Measurements from ENCODE around the gene ADCY1.

The ADCY1 gene

DNA sequence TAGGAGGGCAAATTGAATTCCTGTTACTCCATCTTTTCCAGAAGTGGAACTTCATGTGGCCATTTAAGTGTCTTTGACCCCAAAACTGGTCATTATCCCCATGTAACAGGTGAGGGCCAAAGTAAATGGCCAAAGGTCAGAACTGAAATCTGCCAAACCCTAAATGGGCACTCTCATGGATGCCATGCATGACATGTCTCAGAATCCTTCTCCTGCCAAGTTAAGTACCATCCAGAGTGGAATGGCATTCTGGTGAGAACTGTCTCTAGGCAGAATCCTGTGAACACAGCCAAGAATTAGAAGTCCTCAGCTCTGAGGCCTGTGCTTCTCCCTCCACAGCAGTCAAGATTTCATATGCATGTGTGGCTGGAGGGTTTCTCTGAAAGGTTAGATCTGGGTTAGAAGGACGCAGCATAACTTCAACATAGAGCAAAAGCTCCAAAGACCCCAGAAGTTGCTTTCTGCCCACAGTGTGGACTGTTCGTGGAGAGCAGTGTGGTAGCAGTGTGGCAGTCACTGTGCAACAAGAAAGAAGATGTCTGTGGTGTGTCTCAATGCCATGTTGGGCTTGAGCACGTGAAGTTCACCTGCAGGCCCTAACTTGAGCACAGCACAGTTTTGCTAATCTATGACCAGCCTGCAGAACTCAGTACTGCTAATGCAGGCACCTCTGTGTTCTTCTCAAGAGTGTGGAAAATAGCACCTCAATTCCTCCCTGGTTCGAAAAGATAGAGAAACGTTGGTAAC lies 121.3 kb downstream of the ADCY1 start:
- no peak for DNase-seq (ENCODE audit: low spot score)

- no peak for DNase-seq (ENCODE audit: low spot score)
These were observed 122.3 kb downstream of the ADCY1 start for GRCh38 chr7:45696476-45696875.

DNA sequence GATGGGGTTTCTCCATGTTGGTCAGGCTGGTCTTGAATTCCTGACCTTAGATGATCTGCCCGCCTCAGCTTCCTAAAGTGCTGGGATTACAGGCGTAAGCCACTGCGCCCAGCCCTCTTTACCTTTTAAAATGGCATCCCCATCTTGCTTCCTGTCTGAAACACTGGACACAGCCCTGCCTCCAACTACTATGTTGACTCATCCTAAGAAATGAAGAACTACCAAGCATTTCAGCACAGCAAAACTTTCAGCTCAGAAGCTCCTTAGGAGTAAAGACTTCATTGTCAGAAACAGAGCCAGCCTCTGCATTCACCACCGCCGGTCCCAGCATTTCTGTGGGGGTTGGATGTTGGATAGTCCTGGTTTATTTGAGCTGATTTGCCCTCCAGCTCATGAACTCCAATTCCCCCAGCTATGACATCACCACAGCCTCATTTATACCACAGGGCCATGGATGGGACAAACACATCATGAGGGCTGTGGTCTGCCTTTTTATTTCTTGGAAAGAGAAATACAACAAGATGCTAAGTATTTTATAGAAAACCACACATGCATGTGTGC lies 123.5 kb downstream of the ADCY1 start:
- no peak for DNase-seq (ENCODE audit: low spot score)

DNA sequence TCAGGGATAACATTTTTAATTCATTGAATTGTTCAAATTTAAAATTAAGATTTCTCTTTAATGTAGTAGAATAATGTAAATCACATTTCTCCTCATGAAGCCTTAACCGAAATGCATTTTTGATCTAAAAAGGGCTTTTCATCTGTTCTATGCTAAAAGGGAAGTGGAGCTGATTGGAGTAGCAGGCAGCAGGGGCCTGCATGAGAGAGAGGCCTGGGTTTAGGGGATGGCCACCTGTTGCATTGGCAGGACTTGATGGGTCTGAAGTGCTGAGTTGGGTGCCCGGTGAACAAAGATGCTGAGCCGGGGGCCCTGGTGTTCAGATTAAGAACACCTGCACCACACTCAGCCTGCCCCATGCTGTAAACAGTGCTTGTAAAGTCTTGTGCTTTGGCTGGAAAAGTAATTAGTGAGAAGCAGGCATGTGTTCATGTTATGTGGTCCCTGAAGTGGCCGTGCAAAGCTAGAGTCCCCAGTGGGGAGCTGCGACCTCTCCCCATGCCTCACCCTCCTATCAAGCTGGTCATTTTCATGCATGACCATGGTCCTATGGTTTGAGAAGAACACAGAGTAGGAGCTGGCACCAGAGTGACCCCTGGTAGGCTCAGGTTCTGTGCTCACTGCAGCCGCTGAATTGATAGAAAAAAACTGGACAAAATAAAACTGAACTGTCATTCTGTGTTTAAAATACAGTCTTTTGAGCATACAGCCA lies 124.3 kb downstream of the ADCY1 start:
- no peak for DNase-seq (ENCODE audit: low spot score)

DNA sequence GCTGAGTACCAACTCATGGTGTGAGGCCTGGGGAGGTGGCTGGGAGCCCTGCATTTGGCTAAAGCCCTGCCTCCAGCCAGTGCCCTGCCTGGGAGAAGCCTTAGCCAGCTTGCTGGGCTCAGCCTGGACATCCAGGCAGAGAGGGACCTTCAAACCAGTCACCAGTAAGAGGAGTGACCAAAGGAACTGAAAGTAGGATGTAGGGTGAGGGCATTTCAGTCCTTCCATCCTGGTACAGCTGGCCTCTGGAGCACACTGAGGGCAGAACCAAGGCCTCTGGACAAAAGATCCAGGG lies 124.8 kb downstream of the ADCY1 start:
- no peak for DNase-seq (ENCODE audit: low spot score)

DNA sequence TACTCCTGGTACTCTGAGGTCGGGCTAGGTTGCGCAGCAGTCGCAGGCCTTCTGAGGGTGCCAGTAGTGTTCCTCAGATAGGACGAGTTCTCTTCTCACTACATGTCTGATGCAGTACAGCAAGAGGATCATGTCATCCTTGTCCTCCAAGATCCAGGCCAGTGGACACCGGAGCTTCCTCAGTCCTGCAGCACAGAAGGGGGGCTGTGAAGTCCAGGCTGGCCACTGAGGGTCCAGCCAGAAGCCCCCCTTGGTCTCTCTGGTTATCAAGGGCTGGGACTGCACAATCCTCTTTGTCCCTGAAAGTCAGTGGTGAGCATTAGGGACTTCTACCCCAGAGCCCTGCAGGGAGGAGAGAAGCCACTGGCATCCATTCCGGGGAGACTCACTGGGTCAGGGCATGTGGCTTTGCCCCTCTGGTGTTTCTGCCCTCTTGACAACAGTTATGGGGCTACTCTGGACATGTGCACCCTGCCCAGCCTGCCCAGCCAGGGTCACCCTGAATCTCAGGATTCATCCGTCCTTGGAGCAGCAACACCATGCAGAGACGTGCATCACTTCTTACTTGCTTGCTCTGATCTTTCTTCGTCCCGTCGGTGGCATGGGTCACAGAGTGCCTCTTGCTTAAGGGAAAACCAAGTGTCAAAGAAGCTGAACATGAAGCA lies 125.7 kb downstream of the ADCY1 start:
- DNase-seq (ENCODE audit: low spot score), result no peak

DNA sequence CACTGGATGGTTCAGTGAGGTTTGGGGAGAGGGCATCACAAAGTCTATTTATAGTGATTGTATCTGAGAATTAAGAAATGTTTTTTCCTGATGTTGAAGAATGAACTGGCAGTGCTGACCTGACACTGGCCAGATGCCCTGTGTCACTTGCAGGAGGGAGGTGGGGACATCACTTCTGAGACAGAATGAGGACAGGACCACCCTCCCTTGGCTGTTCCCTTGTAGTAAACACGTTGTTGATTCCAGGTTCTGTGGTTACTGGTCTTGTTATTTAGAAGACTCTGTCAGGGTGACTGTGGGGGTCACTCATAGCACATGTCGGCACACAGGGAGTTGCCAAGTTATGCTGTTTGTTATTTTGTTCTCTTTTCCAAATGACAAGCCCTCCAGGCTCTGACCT lies 126.4 kb downstream of the ADCY1 start:
- no peak for DNase-seq (ENCODE audit: low spot score)

GRCh38 chr7:45701701-45702510 lies 127.7 kb downstream of the ADCY1 start:
- DNase-seq (ENCODE audit: low spot score), result no peak

DNA sequence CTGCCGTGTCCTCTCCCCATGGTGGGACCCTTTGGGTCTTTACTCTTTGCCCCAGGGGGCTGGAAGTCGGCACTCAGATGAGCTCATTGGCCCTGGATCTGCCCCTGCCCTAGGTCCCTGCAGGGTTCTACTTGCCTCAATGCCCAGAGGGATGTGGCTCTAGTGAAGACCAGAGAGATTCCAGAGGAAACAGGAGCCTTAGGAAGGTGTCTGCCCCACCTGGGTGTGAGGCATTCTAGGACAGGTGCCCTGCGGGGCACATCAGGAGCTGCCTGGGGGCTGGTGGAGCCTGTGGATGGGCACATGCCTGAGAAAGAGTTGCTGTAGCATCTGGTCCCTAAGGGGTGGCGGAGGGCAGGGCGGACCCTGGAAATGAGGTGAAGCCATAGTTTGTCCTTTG lies 128.6 kb downstream of the ADCY1 start:
- DNase-seq (ENCODE audit: low spot score), result no peak

GRCh38 chr7:45703373-45703821 lies 129.2 kb downstream of the ADCY1 start:
- DNase-seq (ENCODE audit: low spot score), result no peak

DNA sequence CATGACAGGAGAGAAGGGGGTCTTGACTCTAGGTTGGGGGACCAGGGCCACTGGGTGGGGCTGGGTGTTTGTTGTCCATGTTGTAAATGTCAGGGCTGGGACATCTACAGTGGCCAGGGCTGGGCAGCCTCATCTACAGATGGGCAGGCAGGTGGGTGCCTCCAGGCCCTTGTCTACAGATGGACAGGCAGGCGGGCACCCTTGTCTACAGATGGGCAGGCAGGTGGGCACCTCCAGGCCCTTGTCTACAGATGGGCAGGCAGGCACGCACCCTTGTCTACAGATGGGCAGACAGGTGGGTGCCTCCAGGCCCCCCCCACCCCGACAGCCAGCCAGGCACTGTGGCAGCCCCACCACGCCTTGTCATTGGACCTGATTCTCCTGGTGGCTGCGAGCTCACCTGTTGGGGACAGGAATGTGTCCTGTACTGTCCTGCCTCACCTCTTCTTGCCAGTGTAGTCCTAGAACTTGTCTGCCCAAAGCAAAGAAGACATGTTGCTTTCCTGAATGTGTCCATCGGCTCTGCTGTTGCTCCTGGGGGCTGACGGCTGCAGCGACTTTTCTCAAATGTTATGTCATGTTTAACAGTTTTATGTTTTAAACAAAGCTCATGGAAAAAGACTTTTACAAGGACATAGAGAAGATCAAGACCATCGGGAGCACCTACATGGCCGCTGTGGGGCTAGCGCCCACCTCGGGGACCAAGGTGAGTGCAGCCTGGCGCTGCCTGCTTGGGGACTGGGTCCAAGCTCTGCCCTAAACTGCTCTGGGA lies 129.9 kb downstream of the ADCY1 start:
- no peak for DNase-seq (ENCODE audit: low spot score)

DNA sequence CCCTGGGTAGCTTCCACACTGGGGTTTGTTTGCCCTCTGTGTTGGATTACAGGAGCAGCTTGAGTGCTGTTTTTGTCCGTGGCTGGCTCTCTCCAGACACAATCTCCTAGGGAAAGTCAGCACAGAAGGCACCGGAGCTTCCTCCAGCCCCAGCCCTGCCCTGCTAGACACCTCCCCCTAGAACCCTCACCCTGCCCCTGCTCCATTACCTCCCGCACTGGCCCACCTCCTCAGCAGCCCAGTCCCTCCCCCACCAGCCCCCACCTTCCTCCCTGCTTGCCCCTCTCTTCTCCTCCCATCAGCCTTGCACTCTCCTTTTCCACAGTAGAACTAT lies 130.5 kb downstream of the ADCY1 start:
- DNase-seq (ENCODE audit: low spot score), result no peak

DNA sequence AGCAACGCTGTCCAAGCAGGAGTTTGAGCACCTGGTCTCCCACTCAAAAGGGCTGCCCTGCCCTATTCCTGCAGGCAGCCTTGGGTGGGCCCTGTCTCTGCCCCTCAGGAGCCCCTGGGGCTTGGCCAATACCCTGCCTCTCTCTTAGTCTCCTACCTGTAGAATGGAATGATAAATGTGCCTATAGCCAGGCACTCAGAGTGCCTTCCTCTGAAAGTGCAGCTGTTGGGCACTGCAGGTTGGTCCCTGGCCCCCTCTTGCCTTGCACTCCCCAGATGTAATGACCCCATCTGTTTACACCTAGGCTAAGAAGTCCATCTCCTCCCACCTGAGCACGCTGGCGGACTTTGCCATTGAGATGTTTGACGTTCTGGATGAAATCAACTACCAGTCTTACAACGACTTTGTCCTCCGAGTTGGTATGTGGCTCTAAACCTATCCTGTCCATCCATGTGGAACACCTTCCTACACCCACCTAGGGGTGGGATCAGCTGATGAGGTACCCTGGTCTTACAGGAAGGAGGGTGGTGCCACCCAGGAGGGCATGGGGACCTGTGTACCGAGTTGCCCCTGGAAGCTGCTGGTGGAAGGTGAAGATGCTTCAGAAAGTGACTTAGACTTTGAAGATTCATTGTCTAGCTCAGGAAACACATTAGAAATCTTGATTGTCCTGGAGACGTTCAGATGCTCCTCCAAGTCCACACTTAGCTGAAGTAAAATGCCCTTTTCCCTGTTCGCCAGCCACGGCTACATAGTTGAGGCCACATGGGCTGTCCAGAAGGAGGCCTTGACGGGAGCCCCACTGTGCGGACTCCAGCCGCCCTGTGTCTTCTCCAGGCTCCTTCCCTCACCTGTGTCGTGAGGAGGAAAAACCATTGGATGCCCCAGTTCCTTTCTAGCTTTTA lies 134.1 kb downstream of the ADCY1 start:
- DNase-seq (ENCODE audit: low spot score), result no peak

DNA sequence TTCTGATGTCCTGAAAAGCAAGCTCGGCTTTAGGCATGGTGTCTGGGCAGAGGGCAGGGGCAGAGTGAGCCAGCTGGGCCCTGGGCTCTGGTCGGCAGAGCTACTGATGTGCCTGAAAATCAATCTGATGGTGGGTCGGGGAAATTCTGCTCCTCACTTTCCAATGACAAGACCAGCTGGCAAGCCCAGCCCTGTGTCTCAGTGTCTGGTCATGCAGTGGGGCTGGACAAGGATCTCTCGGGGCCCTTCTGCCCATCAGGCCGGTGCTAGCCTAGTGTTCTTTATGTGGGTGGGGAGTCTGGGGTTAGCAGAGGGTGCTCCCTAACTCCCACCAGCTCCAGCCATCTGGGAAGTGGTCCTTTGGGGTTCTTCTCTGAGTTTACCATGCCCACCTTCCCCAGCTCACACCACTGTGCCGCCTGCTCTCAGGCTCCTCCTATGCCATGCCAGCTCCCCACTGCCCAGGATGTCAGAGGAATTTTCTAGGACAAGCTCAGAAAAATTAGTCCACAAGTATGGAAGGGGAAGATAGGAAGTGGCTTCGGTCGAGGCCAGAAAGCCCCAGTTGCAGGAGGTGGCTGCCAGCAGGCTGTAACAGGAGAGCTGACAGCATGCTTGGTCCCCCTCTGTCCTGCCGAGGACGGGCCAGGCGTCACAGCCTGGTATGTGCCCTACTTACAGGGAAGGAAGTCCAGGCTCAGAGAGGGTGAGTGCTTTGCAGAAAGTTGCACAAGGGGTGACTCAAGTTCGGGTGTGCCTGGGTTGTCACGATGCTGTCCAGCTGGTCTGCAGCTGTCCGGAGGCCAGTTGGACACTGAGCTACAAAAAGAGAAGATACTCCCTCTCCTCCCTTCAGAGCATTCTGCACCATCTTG lies 135.2 kb downstream of the ADCY1 start:
- no peak for DNase-seq (ENCODE audit: low spot score)

DNA sequence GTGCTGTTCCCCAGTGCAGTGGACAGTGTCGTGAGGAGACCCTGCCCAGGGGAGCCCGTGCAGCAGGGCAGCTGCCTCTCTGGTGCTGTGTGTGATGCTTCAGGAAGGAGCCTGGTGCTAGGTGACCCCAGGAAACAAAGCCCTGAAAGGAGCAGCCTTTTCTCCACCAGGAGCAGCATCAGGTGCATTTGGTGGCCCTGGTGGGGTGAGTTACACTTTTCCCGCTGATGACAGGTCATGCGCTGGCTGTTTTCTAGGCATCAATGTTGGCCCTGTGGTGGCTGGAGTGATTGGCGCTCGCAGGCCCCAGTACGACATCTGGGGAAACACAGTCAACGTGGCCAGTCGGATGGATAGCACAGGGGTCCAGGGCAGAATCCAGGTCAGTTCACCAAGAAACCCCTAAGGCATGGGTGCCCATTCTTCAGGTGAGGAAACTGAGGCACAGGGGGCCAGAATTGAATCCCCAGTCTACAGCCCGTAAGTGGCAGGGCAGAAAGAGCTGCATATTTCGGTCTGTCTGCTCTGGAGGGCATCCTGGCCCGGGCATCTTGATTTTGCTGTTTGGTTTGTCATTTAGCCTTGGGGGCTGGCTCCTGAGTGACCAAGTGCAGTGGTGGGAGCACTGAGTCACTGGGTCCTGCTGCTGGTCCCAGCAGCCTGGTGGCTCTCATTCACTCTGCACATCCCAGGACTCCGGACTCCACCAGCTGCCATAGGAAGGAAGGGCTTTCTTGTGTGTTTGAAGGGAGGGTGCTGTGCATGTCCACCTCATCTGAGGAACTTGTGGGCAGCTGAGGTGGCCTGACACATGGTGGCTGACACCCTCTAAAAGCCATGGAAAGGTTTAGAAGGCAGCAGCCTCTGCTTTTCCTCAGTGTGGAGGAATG lies 136.3 kb downstream of the ADCY1 start:
- no peak for DNase-seq (ENCODE audit: low spot score)

DNA sequence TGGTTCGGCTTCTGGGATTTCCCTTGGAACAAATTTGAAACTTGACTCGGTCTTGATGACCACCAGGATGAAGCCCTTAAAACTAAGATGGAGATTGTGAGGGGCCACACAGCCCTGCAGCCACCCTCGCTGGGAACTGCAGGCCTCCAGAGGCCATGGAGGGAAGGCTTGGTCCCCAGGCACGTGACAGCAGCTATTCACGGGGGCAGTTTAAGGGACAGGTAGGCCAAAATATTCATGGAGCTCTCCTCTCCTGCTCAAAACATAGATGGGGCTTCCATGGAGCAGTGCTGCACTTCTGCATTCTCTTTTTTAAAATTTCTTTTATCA lies 137.0 kb downstream of the ADCY1 start:
- DNase-seq (ENCODE audit: low spot score), result no peak

DNA sequence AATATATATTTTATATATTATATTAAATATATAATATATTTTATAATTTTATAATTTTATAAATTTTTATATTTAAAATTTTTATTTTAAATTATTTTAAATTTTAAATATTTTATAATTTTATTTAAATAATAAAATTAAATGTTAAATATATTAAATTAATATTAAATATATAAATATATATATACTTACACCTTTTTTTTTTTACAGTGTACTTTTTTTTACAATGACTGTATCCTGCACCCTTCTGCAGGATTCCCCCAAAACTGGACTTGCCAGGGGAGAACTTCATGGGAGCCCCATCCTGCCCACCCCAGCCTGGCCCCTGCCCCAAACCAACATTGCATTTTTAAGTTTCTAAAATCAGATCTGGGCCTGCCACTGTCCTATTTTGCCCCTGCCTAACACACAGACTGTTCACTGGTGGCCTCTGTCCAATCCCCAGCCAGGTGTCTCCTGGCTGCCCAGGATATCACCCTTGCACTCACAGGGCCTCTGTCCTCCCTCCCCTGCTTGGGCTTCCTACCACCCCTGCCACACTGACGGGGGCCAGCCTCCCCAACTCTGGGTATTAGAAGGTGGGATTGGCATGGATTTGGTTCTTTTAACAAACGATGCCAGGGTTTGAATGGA lies 138.0 kb downstream of the ADCY1 start:
- DNase-seq (ENCODE audit: low spot score), result no peak
